GM18519 (cell line): ENCODE results near the gene RBMX.
A peak's percentile ranks its signal among the peaks of the same experiment; 100 is the strongest.
"Not testable (repeated sequence)": the region's sequence is repeated elsewhere in the genome, so short reads cannot be mapped to it uniquely, and the experiment has no call there.

Experiments
- ATAC-seq: cut with Tn5 transposase; IDR thresholded peaks from one replicate; pipeline ENCODE4 v1.9.1; 2021; ENCODE audit warnings: mild to moderate bottlenecking, moderate library complexity; ENCODE audit not compliant: unreplicated experiment, low FRiP score

RBMX gene

DNA sequence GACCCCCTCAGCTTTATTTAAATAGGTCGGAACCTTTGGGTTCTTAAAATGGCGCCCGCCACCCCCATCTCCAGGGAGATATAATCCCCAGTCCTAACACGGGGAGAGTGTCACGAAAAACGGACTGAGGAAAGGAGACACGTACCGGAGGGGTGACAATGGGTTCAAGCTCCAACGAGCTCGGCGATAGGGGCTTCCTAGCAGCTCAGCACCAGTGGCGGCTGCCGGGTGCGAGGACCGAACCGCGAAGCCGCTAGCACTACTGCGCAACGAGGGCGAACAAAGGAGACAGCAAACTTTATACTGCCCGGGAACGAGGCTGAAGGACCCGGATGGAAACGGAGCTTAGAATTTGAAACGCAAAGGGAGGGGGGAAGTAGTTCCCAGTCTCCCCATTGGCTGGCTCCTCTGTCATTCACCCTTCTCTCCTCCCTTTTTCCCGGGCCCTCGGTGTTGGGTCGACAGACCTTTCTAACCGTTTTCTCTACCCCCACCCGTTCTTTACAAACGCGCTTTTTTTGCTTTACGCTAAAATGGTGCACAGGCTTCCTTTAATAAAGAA is at the start of gene RBMX:
RBMX (minus strand) TSS at position 274 of the 562 bp plus-strand sequence. CDS start 1,298 bp downstream, outside the sequence.
- peak; percentile 92 for ATAC-seq

DNA sequence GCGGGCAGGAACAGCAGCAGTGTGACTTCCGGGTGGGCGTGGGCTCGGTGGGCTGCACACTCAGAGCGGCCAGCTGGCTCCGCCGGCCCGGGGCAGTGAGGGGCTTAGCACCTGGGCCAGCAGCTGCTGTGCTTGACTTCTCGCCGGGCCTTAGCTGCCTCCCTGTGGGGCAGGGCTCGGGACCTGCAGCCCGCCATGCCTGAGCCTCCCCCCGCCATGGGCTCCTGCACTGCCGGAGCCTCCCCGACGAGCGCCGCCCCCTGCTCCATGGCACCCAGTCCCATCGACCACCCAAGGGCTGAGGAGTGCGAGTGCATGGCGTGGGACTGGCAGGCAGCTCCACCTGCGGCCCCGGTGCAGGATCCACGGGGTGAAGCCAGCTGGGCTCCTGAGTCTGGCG is 40.9 kb upstream of the RBMX start:
- not testable (repeated sequence) for ATAC-seq

DNA sequence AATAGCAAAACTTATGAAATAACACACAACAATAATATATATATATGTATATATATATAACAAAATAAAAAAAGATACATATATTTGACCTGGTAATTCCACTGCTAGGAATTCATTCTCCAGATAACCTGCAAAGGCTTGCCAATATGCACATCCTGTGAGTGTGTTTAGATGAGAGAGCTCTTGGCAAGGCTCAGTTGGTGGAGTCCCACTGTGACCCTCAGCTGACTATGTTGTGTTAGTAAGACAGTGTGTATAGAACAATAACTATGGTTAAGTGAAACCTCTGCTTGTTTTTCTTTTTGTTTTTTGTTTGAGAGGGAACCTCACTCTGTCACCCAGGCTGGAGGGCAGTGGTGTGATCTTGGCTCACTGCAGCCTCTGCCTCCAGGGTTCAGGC is 39.5 kb upstream of the RBMX start:
- ATAC-seq: no peak

DNA sequence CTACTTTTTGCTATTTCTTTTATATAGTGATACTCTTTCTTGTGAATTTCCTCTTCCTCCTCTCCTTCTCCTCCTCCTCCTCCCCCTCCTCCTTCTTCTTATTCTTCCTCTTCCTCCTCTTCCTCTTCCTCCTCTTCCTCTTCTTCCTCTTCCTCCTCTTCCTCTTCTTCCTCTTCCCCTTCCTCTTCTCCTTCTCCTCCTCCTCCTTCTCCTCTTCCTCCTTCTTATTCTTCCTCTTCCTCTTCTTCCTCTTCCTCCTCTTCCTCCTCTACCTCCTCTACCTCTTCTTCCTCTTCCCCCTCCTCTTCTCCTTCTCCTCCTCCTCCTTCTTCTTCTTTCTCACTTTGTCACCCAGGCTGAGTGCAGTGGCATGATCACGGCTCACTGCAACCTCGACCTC is 36.3 kb upstream of the RBMX start:
- ATAC-seq: no peak

DNA sequence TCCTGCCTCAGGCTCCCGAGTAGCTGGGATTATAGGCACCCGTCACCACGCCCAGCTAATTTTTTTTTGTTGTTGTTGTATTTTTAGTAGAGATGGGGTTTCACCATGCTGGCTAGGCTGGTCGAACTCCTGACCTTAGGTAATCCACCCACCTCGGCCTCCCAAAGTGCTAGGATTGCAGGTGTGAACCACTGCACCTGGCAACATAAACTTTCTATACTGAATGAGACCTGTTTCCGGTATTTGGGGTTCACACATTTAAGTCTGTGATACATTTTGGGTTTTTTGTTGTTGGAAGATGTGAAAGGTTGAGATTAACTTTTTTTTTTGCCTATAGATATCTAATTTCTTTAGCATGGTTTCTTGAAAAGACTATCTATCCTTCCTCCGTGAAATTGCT is 31.1 kb upstream of the RBMX start:
- not testable (repeated sequence) for ATAC-seq

DNA sequence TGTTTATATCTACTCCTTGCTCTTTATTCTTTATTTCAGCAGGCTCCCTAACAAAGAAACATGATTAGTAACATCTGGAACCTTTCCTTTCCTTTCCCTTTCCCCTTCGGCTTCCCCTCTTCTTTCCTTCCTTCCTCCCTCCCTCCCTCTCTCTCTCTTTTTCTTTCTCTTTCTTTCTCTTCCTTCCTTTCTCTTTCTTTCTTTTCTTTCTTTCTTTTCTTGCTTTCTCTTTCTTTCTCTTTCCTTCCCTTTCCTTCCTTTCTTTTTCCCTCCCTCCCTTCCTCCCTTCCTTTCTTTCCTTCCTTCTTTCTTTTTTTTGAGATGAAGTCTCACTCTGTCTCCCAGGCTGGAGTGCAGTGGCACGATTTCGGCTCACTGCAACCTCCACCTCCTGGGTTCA is 30.7 kb upstream of the RBMX start:
- no peak for ATAC-seq

DNA sequence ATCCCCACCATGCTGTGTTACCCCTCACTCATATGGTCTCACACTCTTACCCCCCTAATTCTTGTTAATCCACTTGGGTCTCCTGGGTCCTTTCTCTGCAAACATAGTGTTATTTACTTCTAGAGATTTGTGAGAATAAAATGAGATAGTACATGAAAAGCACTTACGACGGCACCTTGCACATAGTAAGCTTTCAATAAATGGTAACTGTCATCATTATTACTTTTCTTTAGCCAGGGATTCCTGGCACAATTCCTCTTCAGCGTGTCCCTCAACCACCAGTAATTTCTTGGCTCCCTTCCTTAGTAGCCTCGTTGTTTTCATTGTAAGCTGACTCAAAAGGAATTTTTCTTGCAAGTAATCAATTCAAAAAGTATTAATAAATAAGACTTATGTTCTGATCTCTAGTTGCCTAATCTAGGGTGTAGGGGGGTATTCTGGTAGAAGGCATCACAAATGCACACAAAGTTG is 30.1 kb upstream of the RBMX start:
- ATAC-seq: no peak

DNA sequence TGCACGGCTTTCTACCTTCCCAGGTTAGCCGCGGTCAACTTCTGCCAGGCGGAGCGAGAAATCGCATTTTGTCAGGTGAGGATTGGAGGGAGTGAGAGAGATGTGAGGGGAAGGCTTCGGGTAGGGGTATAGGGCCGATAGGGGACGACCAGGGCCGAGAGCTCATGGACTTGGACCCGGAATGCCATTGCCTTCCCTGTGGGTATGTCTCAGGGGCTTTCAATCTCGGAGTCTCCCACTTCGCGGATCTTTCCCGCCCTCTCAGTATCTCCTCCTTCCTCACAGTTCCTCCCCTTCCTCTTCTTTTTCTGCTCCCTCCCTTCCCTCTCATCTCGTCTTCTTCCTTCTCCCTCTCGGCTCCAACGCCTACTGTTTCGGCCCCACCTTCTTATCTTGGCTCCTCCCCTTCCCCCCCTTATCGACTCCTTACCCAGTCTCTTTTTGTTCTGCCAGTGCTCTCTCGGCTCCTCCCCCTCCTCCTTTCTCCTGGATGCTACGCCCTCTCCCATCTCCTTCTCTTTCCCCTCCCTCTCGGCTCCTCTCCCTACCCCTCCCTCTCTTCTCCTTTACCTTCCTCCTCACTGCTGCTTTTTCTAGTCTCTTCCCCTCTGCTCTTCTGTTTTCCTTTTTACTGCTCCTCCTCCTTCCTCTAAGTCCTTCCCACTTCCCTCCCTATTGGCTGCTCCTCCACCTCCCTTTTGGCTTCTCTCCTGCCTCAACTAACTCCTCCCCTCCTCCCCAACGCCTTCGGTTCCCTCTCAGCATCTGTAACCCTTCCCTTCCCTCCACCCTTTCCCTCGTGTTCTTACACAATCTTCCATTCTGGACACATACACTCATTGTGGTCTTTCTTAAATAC is 29.4 kb upstream of the RBMX start:
- peak; percentile 48 for ATAC-seq

DNA sequence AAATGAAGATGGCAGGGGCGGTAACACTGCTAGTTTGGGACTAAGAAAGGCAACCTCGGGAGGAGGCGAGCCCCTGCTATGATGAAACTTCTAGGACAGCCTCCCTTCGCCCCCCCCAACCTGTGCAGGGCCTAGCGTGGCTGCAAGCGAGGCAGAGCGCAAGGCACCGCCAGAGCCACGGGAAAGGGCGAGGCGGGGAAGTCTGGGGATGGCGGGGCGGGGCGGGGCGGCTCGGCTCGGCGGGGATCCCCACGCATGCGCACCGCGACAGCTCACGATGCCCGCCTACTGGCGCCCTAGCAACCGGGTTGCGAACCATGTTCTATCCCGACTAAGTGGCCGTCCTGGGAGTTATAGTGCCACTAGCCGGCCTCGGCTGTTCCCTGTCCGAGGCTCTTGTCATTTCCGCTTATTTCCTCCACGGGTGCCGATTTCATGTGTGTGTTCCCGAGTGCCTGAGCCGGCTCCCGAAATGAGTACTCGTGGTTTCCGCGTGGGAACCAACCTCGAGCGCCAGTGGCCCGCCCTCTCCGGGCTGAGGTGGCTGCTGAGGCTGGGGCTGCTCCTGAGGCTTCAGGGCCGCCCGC is 28.7 kb upstream of the RBMX start:
- ATAC-seq: peak; percentile 49

DNA sequence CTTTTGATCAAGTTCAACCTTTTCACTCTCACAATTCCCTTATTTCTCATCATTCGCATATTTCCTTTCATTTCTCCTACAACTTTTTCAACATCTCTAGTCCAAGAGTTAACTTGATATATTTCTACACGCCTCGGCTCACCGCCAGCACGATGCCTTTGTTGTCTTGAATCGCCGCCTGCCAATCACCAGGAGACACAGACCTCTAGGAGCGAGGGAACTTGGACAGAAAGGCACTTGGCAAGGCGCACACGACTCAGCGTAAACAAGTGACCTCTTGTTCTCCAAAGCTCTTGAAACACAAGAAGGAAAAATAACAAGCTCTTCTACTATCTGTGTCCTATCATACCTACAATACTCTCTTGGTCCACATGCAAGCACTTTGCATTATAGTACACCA is 27.1 kb upstream of the RBMX start:
- ATAC-seq: no peak

DNA sequence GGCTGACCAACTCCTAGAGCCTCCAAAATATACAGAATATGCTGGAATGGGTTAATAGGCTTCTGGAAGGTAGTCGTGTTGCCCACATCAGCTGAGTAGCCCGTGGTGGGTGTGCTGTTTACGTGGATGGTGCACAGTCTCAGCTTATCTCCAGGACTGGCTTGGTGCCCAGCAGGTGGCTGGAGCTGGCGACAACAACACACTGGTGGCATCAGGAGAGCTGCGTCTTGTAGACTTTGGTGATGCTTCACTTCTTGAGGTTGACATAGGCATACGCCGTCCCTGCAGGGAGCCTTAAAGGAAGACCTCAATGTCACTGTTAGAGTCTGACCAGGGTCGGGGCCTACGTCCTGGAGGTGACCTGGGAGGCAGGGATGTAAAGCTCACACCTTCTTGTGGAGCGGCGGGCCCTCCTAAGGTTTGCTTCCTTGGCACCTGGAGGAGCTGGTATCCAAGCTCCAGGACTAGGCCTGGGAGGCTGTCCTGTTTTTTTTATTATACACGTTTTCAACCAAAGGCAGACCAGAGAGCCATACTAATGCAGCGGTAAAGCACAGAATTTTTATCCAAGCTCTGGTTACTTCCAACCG is 26.5 kb upstream of the RBMX start:
- no peak for ATAC-seq

DNA sequence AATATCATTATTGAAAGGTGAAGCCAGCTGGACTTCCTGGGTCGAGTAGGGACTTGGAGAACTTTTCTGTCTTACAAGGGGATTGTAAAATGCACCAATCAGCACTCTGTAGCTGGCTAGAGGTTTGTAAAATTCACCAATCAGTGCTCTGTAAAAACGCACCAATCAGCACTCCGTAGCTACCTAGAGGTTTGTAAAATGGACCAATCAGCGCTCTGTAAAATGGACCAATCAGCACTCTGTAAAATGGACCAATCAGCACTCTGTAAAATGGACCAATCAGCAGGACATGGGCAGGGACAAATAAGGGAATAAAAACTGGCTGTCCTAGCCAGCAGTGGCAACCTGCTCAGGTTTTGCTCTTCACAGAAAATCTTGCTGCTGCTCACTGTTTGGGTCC is 23.5 kb upstream of the RBMX start:
- not testable (repeated sequence) for ATAC-seq

DNA sequence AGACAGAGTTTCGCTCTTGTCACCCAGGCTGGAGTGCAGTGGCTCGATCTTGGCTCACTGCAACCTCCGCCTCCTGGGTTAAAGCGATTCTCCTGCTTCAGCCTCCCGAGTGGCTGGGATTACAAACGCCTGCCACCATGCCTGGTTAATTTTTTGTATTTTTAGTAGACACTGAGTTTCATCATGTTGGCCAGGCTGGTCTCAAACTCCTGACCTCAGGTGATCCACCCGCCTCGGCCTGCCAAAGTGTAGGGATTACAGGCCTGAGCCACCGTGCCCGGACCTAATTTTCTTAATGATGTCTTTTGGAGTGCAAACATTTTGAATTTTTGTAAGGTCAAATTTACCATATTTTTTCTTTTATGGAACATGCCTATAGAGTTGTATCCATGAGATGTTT is 19.5 kb upstream of the RBMX start:
- ATAC-seq: not testable (repeated sequence)

DNA sequence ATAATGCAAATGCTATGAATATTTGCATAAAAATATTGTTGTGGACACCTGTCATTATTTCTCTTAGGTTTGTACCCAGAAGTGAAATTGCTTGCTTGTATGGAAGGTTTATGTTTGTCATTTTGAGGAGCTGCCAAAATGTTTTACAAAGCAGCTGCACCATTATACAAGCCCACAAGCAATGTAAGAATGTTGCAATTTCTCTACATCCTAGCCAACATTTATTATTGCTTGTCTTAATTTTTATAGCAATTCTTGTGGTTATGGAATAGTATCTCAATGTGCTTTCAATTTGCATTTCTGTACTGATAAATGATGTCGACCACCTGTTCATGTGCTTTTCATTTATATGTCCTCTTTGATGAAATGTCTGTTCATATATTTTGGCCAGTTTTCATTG is 18.7 kb upstream of the RBMX start:
- no peak for ATAC-seq

DNA sequence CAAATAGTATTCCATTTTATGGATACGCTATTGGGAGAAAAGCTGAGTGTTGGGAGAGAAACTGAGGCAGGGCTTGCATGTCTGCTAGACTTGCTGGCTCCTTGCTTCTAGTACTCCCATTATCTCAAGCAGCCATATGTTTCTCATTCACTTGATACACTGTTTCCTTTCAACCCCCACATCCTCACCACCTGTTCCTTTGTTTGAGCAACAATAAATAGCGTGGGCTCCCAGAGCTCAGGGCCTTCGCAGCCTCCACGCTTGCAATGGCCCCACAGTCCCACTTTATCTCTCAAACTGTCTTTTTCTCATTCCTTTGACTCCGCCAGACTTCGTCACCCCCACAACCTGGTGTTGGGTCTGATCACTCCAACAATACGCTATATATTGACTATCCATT is 18.2 kb upstream of the RBMX start:
- not testable (repeated sequence) for ATAC-seq

DNA sequence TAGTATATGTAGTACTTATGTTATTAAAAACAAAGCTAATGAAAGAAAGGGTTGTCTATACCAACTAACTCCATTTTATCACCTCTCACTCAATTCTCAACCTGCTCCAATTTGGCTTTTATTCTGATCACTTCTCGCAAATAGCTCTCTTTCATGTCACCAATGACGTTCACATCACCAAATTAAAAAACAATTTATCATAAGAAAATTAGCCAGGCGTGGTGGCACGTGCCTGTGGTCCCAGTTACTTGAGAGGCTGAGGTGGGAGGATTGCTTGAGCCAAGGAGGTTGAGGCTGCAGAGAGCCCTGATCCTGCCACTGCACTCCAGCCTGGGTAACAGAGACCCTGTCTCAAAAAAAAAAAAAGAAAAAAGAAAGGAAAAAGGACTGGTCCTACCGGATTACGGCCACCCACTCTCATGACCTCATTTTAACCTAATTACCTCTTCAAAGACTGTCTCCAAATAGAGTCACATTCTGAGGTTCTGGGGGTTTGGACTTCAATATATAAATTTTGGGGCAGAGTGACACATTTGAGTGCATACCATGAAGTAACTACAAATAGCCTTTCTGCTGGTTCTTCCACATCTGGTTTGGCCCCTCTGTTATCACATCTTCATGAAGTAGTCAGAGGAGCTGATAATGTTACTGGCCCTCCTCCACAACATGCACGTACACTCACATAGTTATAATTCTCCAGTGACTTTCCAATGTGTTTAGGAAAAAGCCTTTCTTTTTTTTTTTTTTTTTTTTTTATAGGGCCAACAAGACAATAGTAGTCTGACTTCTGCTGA is 15.8 kb upstream of the RBMX start:
- no peak for ATAC-seq

DNA sequence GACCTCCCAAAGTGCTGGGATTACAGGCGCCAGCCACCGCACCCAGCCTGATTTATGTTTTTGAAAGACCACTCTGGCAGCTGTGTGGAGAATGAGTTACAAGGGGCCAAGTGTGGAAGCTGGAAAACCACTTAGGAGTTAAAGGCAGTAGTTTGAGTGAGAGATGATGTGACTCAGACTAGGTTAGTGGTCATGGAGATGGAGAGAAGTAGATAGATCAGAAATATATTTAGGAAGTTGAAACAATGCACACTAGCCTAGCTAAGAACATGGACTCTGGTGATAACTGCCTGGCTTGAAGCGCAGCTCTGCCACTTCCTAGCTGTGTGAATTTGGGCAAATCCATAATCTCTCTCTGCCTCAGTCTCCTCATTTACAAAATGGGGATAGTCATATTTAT is 11.9 kb upstream of the RBMX start:
- ATAC-seq: no peak

DNA sequence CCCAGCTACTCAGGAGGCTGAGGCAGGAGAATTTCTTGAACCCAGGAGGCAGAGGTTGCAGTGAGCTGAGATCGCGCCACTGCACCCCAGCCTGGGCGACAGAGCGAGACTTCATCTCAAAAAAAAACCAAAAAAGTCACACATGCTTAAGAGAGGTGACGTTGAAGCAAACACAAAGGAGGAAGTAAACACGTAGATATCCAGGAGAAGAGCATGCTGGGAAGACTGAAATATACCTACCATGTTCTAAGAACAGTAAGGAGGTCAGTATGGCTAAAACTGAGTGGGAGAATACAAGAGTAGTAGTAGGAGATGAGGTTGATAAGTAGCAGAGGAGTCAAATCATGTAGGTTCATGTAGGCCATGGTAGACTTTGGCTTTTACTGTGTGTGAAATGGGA is 10.1 kb upstream of the RBMX start:
- ATAC-seq: not testable (repeated sequence)

DNA sequence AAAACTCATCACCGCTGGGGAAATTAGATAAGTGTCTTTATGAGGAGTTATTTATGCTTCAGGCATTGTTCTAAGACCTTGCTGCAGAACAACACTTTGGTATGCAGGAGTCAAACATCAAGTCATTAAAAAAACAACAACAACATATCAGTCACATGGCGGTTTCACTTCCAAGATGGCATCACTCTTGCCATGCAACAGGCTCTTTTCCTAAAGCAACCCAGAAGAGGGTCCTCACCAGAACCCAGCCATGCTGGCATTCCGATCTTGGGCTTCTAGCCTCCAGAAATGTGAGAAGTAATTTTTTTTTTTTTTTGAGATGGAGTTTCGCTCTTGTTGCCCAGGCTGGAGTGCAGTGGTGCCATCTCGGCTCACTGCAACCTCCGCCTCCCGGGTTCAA is 8.7 kb upstream of the RBMX start:
- ATAC-seq: no peak

DNA sequence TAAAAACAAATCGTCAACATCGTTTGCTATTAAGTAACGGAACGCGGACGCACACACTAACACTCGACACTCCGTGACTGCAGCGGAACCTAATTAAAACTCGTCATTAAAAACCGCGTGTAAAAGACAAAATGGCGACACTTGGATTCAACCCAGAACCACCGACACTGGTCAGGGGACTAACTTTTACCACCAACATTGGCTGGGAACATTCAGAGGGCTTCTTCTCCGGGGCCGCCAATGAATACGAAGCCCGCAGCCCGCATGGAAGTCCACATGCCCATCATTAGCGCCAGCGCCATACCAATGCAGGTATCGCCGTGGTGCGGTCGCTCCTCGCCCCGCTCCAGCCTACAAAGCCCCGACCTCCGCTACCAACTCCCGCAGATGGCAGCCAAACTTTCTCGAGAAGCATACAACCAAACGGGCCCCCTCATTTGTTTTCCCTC is 498 bp downstream of the RBMX start:
- ATAC-seq: no peak
